ENCODE measurements around the gene ADRB2.
"Not testable (repeated sequence)": the region's sequence is repeated elsewhere in the genome, so short reads cannot be mapped to it uniquely, and the experiment has no call there.

Gene ADRB2

DNA sequence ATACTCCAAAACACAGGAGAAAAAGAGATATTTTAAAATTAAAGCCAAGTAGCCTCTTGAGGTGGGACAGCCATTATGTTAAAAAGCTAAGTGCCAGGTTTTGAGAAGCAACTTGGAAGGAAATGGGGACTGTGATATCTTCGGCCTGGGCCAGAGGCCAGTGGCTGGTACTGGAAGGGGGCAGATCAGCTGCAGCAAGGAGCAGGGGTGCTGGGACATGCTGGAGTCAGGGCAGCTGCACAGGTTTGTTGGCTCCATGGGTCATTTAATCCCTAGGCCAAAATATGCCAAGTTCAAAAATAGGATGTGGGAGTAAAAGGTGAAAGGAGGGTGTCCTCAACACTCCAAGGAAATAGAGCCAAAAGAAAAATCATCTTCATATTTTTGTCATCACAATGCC, 30.0 kb downstream of the ADRB2 start:
- DNase-seq: no peak

DNA sequence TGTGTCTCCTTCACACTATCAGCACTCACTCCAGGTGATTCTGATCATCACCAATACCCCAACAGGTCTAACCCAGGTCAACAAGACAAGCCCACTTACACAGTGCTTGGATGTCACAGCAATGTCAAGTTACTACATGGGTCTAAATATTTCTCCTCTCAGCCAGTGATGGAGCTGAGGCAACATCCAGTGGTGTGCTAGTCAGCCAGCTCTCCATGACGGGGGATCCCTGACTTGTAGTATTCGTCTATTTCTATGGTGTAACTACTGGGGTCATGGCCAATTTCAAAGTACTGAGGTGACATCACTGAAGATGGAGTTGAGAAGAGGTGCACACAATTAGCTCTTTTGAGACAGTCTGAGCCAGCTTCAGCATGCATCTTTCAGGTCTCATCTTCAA, 31.1 kb downstream of the ADRB2 start:
- no peak for DNase-seq

DNA sequence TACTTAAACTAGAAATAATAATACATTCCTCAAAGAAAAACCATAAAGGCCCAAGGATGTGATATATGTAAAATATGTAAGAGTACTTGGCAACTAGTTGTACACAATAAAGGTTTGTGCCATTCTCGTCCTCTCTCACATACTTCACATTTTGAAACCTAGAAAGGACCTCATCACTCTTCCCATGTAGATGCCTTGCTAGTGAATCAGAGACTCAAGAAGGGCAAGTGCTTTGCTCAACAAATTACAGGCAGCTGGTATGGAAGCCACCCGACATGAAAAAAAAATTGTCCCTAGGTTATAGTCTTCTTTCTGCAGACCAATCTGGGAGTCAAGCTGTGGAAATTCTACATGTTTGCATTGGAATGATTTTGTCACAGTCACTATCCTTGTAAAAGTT, 31.7 kb downstream of the ADRB2 start:
- no peak for DNase-seq

DNA sequence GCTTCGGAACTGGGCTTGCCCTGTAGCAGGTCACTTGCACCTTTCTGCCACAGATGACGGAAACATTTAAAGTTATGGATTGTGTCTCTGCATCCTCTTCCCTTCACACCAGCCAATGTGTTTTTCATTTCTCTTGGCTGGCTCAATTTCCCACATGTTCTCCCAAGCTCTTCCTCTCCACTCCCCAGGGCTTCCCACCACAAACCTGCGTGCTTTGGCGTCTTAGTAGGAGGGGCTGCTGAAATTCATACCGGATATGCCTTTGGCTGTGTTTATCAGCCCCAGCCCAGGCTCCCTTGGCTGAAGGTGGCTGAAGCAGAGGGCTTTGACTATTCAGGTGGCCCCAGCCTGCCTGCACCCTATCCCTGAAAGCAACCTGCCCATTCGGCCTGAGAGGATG, 32.1 kb downstream of the ADRB2 start:
- DNase-seq: no peak

DNA sequence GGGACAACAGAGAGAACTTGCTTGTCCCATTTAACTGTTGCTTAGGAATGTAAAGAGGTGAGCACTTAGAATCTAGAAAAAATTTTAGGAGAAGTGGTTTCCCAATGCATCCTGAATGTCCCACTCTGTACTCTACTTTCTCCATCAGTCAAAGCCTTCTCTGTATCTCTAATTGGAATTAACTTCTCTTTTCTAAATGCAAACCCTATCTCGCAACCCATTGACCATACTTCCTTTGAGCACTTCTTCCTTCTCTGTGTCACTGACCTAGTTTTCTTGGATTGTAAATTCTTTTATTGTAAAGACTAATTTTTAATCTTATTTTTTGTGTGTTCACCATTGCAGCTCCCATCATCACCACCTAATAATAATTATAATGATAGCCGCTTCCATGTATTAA, 33.3 kb downstream of the ADRB2 start:
- DNase-seq: no peak

DNA sequence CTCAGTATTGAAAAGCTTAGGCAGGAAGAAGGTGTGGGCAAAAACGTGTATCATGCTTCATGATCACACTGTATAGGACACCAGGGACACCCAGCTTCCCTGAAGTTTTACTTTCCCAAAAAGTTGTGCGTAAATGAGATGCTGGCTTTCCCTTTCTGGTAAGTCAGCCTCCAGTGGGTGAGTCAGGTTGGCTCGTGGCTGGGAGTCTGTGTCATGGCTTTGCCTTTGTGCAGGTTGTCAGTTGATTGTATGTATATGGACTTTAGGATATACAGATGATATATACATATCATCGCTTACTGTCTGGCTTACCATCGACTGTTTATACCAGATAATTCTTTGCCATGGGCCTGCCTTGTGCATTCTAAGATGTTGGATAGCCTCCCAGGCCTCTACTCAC, 34.2 kb downstream of the ADRB2 start:
- DNase-seq: no peak

DNA sequence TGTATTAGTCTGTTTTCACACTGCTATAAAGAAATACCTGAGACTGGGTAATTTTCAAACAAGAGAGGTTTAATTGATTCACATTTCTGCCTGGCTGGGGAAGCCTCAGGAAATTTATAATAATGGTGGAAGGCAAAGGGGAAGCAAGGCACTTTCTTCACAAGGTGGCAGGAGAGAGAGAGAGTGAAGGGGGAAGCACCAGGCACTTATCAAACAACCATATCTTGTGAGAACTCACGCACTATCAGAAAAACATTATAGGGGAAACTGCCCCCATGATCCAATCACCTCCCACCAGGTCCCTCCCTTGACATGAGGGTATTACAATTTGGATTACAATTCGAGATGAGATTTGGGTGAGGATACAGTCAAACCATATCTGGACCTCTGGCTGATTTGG, 34.7 kb downstream of the ADRB2 start:
- DNase-seq: no peak

DNA sequence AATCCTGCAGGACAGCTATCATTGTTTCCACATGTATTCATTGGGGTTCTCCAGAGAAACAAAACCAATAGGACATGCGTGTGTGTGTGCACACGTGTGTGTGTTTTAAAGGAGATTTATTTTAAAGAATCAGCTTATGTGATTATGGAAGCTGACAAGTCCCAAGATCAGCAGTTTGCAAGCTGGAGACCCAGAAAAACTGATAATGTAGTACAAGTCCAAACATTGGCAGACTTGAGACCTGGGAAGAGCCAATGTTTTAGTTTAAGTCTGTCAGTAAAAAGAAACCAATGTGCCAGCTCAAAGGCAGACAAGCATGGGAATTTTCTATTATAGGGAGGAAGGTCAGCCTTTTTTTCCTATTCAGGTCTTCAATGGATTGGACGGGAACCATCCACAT, 35.3 kb downstream of the ADRB2 start:
- no peak for DNase-seq

DNA sequence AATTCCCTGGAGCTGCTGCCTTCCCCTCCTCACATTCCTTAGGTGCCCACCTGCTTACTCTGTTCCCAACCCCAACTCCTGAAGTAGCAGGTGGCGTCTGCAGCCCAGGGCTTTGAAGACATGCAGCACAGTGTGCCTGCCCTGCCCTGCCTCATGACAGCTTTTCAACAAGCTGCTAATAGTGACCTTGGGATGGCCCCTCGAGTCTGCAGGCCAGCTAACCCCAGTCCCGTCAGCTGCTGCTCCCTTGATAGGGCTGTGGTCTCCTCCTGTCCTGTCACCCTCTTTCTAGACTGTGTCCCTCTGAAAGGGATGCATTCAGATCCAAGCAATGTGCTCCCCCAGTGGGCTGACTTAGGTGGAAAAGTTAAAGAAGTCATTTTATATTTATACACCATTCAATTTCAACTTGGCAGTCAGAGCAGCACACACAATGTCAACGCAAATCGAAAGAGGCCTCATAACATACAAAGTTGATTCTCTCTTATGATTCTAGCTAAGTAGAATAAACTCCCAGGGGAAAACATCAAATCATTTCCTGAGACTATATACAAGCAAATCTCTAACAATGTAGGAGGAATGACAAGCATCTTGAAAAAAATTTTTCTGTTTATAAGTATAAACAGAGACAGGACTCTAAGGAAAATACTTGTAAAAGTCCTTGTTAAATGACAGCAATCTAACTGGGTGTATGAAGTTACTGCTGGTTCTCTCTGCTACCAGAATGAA, 37.9 kb downstream of the ADRB2 start:
- no peak for DNase-seq

DNA sequence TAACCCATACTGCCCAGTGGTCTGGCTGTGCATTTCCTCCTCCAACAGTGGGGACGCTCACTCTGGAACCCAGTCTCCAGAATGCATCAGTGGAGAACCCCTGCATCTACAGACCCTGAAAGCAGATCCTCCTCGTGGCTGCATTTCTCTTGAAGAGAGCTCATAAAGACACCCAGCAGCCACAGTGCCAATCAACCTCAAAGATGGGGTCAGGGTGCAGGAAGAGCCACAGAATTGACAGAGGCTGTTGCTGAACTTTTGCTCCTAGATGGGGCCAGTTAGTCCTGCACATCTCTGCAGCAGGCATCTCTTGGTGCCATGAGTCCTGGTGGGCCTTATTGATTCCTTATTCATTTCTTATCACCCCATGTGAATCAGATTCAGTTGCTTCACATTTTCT, 39.6 kb downstream of the ADRB2 start:
- no peak for DNase-seq

DNA sequence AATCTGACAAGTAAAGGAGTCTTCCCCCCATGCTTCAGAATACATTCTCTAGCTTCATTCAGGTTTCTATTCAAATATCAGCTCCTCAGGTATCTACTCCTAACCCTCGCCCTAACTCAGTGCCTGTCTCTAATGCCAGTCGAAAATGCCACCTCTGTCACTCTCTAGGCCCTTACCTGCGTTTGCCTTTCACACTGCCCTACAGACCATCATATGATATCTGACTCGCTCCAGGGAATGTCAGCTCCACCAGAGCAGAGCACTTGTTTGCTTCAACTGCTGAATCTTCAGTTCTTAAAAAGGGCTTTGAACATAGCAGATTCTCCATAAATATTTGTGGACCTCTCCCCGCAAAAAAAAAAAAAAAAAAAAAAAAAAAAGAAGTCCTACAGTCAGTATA, 46.7 kb downstream of the ADRB2 start:
- no peak for DNase-seq

DNA sequence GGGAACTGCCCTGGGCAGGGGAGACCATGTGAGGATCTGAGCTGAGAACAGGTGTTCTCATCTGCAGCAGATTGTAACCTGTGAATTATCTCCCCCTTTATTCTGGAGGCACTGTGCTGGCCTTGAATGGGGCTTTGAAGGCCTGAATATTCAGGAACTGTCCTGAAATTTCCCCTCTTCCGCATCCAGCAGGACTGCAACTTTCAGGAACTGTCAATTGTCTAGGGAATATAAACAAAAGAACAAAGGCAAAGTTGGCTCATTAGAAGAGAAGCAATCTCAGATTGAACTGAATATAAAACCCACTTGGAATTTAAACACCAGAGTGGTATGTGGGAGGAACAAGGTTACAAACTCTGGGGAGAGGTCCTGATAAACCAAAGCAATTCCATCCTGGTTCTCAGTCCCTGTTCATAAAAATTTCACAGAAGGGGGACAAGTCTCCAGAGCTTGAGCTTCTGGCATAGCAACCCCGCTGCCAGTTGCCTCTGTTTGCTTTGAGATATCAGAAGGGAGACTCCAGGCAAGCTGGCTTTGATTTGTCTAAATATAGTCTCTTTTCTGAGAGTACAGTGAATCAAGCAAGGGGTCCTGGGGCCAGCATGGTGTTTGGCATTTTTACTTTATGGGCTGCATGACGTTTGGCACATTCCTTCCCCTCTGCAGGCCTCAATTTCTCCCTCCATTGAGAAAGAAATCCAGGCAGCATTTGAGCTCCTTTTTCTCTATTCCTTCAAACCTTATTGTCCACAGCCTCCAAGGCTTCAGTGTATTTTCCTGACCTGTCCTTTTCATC, 47.5 kb downstream of the ADRB2 start:
- DNase-seq: no peak

DNA sequence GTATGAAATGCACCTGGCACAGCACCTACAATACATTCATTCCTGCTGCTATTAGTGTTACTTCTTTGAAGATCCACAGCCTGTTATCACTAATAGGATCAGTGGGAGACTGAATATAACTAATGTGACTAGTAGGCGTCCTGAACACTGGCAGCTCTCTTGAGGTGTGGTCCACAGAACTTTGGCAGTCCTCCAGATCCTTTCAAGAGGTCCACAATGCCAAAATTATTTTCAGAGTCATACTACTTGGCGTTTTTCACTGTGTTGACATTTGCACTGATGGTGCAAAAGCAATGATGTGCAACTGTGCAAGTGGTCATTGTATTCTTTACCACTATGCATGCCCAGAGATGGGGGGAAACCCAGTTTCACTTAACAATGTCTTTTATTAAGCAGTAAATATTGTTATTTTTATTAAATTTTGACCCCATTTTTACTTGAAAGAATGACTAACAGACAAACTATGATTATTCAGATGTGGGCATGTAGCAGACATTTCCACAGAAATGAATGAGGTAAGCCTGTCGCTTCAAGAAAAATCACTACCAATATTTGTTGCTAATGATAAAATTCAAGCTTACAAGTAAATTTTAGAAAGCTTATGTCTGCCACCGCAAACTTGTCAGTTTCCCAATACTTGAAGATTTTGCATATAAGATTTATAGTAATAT, 48.9 kb downstream of the ADRB2 start:
- no peak for DNase-seq

DNA sequence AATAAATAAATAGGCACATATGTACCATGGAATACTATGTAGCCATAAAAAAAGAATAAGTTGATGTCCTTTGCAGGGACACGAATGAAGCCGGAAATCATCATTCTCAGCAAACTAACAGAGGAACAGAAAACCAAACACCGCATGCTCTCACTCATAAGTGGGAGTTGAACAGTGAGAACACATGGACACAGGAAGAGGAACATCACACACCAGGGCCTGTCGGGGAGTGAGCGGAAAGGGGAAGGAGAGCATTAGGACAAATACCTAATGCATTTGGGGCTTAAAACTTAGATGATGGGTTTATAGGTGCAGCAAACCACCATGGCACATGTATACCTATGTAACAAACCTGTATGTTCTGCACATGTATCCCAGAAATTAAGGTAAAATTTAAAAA, 51.0 kb downstream of the ADRB2 start:
- DNase-seq: not testable (repeated sequence)
